HG03159 (cell line): Measurements from ENCODE around the gene CFAP100.

ENCODE experiments used
- ATAC-seq: cut with Tn5 transposase; IDR thresholded peaks from one replicate; pipeline ENCODE4 v1.9.1; 2021; ENCODE audit warnings: mild to moderate bottlenecking, moderate library complexity; ENCODE audit not compliant: unreplicated experiment

The CFAP100 gene

DNA sequence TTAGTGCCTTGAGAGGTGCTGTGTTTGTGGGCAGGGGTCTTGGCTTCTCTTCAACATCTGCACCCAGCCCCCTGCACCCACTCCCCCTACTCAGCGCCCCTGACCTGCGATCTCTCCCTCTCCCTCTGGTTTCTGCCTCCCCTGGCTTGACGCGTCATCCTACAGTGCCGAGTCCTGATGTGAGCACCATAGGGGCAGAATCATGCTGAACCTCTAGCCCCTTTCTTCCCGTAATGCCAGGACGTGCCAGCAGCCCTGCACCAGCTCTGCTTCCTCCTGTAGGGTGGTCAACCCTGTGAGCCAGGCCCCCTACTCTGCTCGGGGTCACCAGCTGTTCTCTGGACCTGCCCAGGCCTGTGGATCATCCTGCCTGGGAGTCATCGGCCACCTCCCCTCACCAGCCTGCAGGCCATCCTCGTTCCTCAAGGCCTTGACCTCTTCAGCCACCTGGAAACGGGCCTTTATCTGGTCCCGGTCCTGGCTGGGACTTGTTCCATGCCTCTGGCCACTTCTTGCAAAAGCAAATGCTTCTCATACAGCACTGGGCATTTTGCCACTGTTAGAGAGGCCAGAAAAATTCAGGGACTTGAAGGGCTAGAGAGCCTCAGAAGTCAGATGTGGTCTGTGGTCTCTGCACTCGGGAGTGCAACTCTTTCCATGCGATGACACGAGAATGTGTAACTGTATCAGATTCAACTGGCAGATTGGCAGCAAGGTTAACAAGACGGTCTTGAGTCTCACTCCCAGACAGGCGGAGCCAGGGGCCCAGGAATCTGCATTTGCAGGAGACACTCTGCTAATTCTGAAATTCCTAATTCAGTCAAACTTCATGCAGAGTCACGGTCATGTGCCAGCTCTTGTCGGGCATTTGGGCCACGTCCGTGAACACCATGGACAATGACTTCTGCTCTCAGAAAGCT lies 20.8 kb upstream of the CFAP100 start:
- no peak for ATAC-seq

DNA sequence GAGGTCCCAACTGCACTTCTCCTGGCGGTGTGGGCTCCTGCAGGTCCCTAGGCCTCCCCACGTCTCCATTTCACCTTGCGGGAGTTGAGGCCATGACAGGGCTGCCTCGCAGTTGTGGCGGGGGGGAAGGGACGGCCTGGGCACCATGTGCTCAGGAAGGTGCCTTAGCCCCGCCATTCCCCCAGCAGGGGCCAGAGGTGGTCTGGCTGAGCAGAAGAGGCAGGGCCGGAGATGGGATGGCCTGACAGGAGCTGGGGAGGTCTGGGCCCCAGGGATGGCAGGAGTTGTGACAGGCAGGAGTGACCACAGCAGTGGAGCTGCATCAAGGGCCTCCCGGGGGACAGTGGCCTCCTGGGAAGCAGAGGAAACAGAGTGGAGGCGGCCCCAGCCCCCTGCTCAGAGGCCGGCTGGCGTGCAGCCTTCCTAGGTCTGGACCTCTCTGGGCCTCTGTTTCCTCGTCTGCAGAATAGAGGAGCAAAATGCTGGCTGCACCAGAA lies 18.8 kb upstream of the CFAP100 start:
- no peak for ATAC-seq

DNA sequence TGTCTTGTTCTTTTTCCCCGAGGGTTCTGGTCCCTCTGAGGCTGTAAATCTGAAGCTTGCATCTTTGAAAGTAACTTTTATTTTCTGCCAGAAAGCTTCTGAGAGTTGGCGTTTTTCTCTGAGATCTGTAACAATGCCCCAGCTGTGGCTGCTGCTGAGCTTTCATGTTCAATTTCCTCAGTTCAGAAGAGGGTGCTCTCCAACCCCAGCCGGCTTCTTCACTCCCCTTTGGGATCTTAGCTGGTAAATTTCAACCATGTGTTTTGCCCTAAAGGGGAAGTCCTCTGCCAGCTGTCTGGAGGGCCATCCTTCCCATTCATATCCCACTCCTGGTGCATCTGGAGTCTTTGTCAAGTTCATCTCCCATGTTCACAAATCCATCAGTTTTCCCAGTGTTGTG lies 18.3 kb upstream of the CFAP100 start:
- no peak for ATAC-seq

DNA sequence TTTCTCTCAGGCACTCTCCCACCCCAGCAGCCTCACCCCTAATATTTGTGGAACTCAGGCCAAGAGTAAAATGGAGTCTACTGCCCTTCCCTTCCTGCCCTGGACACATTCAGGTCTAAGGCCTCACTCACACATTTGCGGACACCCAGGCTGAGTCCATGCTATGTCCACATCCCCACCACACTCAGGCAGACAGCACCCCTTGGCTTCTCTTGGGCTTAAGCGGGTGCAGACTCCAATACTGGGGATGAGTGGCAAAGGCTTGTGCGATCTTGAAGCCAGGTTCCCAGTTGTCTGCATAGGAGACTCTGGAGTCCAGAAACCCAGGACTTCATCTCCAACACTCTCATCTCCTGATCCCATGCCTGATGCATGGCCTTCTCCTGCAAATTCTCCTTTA lies 17.5 kb upstream of the CFAP100 start:
- no peak for ATAC-seq

DNA sequence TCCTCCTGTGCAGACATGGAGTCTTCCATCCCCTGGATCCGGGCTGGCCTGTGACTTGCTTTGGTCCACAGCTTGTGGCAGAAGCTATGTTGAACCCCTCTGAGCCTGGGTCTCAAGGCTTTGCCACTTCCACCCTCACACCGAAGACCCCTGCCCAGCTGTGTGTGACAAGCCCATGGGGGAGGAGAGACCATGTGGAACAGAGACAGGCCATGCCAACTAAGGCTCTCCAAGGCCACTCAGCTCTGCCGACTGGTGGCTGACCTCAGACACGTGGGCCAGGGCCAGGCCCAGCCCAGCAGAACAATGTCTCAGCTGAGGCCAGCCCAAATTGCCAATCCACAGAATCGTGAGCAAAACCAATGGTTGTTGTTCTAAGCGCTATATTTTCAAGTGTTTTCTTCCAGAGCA lies 16.4 kb upstream of the CFAP100 start:
- no peak for ATAC-seq

DNA sequence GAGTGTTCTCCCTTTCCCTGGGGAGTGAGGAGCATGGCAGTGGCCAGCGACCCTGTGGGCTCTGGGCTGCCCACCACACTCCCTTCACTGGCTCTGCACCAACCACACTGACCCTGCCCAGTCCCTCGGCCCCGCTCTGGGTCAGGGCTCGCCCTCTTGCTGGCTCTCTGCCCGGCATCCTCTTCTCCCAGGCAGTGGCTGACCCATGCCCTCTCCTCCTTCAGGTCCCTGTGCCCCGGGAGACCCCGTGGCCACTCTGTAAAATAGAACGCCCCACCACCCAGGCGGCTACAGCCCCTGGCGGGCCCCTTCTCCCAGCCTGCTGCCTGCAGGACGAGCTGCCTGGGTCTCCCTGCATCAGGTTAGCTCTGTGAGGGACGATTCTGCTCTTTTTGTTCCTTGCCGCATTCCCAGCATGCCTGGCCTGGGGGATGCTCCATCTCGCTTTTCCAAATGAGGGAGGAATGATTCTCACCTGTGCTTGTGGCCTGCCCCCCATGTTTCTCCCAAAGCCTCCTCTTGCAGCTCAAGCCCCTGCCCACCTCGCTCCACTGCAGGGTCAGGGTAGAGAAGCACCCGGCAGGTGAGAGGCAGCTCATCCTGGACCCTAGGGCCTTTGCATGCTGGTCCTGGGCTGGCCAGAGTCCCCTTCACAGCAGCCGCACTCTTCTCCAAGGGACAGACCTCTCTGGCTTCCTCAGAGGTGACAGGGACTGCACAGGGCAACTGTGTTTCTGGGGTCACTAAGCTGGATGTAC lies 14.5 kb upstream of the CFAP100 start:
- no peak for ATAC-seq

DNA sequence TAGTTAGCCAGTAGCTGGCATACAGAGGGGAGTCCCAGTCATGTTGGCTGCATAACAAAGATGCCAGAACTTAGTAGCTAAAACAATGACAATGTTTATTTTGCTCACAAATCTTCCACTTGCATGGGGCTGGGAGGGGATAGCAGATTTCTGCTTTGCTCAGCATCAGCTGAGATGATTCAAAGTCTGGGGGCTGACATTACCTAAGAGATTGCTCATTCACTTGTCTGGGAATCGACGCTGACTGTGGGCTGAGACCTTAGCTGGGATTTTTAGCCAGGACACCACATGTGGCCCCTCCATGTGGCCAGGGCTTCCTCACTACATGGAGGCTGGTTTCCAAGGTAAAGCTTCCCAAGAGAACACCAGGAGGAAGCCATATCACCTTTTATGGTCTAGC lies 12.7 kb upstream of the CFAP100 start:
- no peak for ATAC-seq

DNA sequence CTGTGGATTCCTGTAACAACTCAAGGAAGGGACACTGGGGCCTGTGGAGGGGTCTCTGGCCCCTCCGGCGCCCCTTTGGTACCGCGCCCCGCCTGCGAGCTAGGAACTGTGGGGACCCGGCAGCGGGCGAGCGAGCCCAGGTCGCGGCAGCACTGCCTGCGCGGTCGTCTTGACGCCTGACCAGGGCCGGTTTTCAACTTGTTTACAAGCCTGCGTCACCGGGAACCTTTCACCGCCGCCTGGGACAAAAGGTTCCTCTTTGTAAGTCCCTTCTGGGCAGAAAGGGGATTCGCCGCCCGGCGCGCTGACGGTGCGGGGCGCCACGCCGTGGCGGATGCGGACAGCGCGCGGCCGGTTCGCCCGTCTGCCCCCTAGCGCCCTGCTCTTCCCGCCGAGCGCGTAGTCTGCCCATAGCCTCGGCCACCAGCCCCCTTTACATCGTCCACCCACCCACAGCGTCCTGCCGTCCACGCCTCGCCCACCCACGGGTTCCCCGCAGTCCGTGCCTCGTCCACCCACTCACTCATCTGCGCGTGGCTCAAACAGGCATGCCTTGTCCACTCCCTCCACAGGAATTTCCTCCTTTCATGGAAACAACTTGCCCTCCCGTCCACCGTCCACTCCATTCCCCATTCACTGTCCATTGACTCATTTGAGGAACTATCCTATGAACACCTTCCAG lies 5.5 kb upstream of the CFAP100 start:
- ATAC-seq, result peak; percentile 73

GRCh38 chr3:126389794-126390146 lies 4.9 kb upstream of the CFAP100 start:
- ATAC-seq, result no peak

DNA sequence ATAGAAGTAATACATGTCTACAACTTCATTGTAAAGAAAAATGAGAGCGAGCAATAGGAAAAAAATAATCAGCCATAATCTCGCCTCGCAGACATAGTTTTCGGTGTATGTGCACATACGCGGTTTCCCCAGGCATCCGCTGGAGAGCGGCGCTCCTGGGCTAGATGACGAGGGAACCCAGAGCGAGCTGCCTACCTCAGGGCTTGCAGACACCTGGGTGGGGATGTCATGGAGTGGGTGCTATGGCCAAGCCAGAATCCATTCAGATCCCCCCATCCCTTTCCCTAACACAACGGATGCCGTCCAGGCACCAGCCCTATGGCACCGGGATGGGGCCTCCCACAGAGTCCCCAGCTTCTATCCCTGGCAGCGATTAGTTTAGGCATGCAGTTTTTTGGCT lies 4.5 kb upstream of the CFAP100 start:
- ATAC-seq, result no peak

DNA sequence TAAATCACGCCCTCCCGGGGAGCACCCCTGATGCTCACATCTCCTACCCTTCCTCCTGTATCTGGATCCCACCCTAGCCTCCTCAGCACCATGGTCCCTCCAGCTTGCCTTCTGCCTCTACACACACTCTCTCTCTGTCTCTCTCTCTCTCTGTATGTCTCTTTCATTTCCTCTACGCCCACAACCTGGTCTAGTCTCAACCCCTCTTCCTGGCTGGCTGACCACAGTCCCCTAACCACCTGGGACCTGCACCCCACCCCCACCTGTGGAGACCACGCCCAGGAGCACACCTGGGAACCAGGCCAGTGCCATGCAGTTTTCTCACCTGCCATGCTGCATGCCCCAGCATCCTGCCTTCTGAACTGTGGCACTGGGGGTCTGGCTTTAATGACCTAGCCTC lies 4.0 kb upstream of the CFAP100 start:
- no peak for ATAC-seq

GRCh38 chr3:126391631-126392030 lies 3.1 kb upstream of the CFAP100 start:
- ATAC-seq, result no peak

GRCh38 chr3:126392246-126392645 lies 2.5 kb upstream of the CFAP100 start:
- ATAC-seq, result no peak

GRCh38 chr3:126393563-126393962 lies 1.1 kb upstream of the CFAP100 start:
- ATAC-seq, result no peak

DNA sequence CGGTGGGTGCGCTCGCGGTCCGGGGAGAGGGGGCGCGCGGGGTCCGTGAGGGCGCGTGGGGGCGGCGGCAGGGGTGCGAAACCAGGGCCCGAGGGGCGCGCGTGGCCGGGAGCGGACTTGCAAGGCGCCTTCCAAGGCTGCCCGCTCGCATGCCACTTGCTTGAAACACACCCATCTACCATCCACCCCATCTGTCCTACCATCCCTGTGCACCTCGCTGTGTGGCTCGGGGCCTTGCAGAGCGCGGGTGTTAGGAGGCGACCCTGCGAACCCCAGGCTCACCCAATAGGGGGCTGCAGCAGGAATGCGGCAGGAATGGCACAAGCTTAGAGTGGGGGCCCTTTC lies 240 bp downstream of the CFAP100 start:
- no peak for ATAC-seq

- ATAC-seq, result no peak
These were observed 1.3 kb downstream of the CFAP100 start for GRCh38 chr3:126395846-126396513.

DNA sequence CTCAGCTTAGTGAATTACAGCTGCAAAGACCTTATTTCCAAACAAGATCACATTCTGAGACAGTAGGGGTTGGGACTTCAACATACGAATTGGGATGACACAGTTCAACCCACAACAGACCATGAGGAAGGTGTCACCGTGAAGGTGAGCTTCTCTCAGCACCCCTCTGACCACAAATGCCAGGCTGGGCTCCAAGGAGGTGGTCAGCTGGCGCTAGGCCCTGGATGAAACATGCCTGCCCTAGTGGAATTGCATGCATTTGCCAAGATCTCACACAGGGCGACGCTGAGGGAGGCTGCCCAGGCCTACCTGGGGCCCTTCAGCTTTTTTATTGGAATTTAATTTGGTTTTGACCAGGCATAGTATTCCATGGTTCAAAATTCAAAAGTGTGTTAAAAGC lies 1.8 kb downstream of the CFAP100 start:
- no peak for ATAC-seq

DNA sequence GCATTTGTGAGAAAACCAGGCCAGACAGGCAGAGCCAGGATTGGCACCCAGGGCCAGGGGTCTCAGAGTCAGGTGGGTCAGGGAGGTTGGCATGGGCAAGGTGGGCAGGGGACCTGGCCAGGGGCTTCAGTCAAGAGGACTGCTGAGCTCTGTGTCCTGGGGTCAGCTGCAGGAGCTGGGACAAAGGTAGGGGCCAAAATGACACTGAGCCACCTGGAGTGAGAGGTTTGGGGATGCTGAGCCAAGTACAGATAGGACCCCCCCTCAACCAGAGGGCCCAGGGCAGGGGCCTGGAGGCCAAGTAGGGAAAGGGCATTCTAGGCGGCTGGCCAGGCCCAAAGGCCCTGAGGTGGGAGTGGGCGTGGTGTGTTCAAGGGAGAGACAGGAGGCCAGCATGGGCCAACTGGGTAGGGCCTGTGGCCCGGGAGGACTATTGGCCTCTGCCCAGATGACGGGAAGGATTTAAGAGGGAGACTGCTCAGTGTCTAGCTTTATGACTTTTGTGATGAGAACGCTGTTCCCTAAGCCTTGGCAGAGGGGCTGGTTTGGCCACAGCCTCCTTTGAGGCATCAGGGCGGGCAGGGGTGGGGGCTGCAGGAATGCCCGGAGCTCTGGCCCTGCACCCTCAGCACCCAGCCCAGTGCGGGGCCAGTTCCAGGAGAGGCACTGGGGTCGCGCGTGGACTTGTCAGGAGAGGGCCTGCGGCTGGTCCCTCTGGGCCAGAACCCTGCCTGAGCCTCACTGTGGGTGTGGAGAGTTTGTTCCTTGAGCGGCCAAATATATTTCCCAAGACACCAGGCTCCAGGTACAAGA lies 3.1 kb downstream of the CFAP100 start:
- no peak for ATAC-seq

GRCh38 chr3:126398423-126399350 lies 4.0 kb downstream of the CFAP100 start:
- ATAC-seq, result no peak
